ENCODE measurements around the gene LUZP1.

Gene LUZP1

GRCh38 chr1:23150742-23151141 lies 17.9 kb downstream of the LUZP1 start:
- DNase-seq: no peak

- DNase-seq: no peak
These were observed 18.5 kb downstream of the LUZP1 start for GRCh38 chr1:23150125-23150524.

- DNase-seq: no peak
These were observed 19.5 kb downstream of the LUZP1 start for GRCh38 chr1:23149114-23149513.

- DNase-seq: no peak
These were observed 20.6 kb downstream of the LUZP1 start for GRCh38 chr1:23148084-23148483.

- no peak for DNase-seq
These were observed 27.6 kb downstream of the LUZP1 start for GRCh38 chr1:23140940-23141596.

- DNase-seq: no peak
These were observed 33.4 kb downstream of the LUZP1 start for GRCh38 chr1:23135268-23135667.

GRCh38 chr1:23134055-23134454 lies 34.6 kb downstream of the LUZP1 start:
- DNase-seq: no peak

- no peak for DNase-seq
These were observed 35.1 kb downstream of the LUZP1 start for GRCh38 chr1:23133587-23133986.

- no peak for DNase-seq
These were observed 36.6 kb downstream of the LUZP1 start for GRCh38 chr1:23132033-23132432.

- DNase-seq: no peak
These were observed 38.8 kb downstream of the LUZP1 start for GRCh38 chr1:23129846-23130245.

GRCh38 chr1:23126801-23127200 lies 41.9 kb downstream of the LUZP1 start:
- no peak for DNase-seq

GRCh38 chr1:23126200-23126599 lies 42.5 kb downstream of the LUZP1 start:
- no peak for DNase-seq

- no peak for DNase-seq
These were observed 43.2 kb downstream of the LUZP1 start for GRCh38 chr1:23125489-23125888.

- DNase-seq: no peak
These were observed 44.2 kb downstream of the LUZP1 start for GRCh38 chr1:23124259-23125026.

GRCh38 chr1:23123528-23123927 lies 45.1 kb downstream of the LUZP1 start:
- DNase-seq: no peak

GRCh38 chr1:23122796-23123195 lies 45.9 kb downstream of the LUZP1 start:
- no peak for DNase-seq

- DNase-seq: no peak
These were observed 46.5 kb downstream of the LUZP1 start for GRCh38 chr1:23122023-23122748.

- no peak for DNase-seq
These were observed 48.3 kb downstream of the LUZP1 start for GRCh38 chr1:23120383-23120782.

GRCh38 chr1:23118957-23119792 lies 49.5 kb downstream of the LUZP1 start:
- no peak for DNase-seq

GRCh38 chr1:23118407-23118806 lies 50.2 kb downstream of the LUZP1 start:
- DNase-seq: no peak

GRCh38 chr1:23116921-23117699 lies 51.5 kb downstream of the LUZP1 start:
- DNase-seq: no peak

GRCh38 chr1:23116216-23116836 lies 52.3 kb downstream of the LUZP1 start:
- no peak for DNase-seq

Measured in NCI-H526 (cell line).